Measurements from ENCODE around the gene NTSR2. TPM values are rescaled to one million over a fixed set of nuclear protein-coding genes. Genes with fewer than 3 reads are reported as not detected.

NTSR2 gene
- total RNA-seq, 1 donor from 2014 or later, result not detected

- ATAC-seq, result no peak
- no peak for DNase-seq (ENCODE audit: low spot score)
- intact Hi-C loops (cut with DNase I), result no loop called here
Observed at GRCh38 chr2:11640132-11640531, 29.9 kb downstream of the NTSR2 start.

DNA sequence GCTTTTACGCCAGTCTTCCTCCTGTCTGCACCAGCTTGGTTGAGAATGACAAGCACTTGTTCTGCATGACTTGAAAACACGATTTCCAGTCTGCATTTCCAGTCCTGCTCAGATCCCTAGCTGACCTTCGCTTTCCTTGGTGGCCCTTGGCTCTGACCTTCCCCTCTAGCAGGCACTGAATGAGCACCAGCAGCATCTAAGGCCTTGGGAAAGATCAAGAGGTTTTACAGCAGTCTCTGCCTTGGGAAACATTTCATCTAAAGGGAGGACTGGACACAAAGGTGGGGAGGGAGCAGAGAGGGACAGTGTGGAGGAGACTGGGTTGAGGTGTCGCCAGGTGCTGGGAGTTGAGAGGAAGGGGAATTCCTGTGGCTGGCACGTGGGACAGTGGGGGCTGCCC lies 30.5 kb downstream of the NTSR2 start:
- DNase-seq (ENCODE audit: low spot score) (no peak), ATAC-seq (no peak)
- intact Hi-C loops (cut with DNase I), result no loop called here

- no peak for ATAC-seq
- intact Hi-C loops (cut with DNase I), result no loop called here
- DNase-seq (ENCODE audit: low spot score), result no peak
Observed at GRCh38 chr2:11637546-11637945, 32.4 kb downstream of the NTSR2 start.

- ATAC-seq (no peak), DNase-seq (ENCODE audit: low spot score) (peak; percentile 19)
- intact Hi-C loops (cut with DNase I), result no loop called here
Observed at GRCh38 chr2:11636593-11637295, 33.3 kb downstream of the NTSR2 start.

DNA sequence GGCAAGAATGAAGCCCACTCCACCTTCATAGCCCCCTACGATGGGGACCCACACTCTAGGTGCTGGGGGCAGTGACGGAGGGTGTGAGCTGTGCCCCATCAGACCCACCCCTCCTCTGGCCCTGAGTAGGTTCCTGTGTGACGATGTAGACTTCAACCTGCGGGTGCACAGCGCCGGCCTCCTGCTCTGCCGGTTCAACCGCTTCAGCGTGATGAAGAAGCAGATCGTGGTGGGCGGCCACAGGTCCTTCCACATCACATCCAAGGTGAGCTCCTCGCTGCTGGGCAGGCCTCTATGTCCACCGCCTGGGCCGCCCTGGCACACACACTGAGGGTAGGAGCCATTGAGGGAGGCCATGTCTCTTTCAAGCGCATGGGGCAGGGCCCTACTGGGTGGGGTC lies 34.9 kb downstream of the NTSR2 start:
- intact Hi-C loops (cut with DNase I), result no loop called here
- DNase-seq (ENCODE audit: low spot score) (no peak), ATAC-seq (no peak)

DNA sequence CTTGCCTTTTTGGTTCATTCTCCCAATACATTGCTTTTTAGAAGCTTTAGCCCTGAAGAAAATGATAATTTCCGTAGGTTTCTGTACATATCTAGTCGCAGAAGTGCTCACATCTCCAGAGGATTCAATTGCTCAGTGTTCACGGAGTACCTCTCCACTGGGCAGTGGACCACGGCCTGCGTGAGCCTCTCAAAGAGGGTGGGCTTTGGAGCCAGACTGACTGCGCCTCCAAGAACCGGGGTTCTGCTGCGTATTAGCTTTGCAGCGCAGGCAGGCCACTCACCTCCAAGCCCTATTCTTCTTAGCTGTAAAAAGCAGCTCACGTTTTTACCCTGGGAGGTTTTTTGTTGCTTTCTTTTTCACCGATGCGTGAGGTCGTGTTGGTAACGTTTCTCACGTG lies 35.4 kb downstream of the NTSR2 start:
- DNase-seq (ENCODE audit: low spot score), result no peak

DNA sequence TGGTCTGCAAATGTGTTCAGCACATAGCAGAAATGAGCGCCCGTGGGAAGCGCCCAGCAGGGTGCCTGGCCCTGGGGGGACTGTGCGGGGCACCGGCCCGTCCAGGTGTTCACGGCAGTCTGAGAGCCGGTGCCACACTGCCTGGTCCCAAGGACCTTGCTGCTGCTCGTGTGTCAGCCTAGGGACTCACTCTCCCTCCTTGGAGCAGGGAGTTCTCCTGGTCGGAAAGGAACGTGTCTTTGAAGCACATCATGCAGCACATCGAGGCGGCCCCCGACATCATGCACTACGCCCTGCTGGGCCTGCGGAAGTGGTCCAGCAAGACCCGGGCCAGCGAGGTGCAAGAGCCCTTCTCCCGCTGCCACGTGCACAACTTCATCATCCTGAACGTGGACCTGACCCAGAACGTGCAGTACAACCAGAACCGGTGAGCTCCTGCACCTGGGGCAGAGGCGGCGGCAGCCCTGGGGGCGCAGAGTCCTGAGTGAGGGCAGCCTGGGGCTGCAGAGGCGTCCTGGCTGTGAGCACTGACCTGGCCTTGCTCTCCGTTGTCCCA lies 36.0 kb downstream of the NTSR2 start:
- DNase-seq (ENCODE audit: low spot score), result no peak
- ATAC-seq, result no peak
- intact Hi-C loops (cut with DNase I), result no loop called here

More for the DNA sequence above, 35.4 kb downstream of the NTSR2 start:
- intact Hi-C loops (cut with DNase I), result no loop called here
- no peak for ATAC-seq

DNA sequence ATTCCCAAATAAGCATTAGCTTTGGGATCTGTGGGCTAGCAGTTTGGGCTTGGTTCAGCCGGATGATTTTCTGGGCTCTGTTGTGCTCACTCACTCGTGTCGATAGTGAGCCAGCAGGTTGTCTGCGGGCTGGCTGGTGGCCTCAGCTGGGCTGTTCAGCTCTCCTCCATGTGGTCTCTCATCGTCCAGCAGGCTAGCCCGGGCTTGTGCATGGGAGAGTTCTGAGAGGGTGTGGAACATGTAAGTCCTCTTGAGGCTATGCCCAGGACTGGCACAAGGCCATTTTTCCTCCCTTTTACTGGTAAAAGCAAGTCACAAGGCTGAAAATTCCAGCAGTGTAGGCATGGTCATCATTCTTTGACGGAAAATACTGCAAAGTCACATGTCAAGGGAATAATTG lies 38.5 kb downstream of the NTSR2 start:
- DNase-seq (ENCODE audit: low spot score), result no peak
- no peak for ATAC-seq
- intact Hi-C loops (cut with DNase I), result no loop called here

DNA sequence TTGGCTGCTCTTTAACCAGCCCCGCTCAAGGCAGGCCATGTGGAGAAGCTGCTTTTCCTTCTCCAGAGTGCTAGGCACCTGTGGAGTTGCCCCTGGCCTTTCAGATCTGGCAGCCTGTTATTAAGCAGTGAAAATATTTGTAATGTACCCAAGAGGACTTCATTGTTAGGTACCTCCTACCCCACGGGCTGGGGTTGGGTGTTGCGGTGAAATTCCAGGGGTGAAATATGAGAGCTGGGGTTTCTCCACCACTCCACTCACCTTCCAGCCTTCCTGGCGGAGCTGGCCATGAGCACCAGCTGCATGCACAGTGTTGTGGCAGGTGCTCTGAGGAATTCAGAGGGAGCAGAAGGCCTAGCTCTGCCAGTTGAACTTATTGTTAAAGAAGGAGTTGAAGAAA lies 39.1 kb downstream of the NTSR2 start:
- ATAC-seq, result no peak
- intact Hi-C loops (cut with DNase I), result no loop called here
- DNase-seq (ENCODE audit: low spot score), result no peak

DNA sequence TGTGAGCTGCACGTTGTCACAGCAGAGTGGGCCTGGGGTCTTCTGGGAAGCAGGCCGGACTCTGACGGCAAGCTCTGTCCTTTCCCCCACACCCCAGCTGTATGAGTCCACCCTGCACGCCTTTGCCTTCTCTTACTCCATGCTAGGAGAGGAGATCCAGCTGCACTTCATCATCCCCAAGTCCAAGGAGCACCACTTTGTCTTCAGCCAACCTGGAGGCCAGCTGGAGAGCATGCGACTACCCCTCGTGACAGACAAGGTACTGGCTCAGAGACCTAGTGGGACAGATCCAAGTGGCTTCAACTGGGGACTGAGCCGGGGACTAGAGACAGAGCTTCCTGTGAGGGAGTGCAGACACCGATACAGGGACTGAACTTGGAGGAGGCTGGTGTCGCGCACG lies 40.1 kb downstream of the NTSR2 start:
- no peak for ATAC-seq
- DNase-seq (ENCODE audit: low spot score), result no peak
- intact Hi-C loops (cut with DNase I), result no loop called here

- ATAC-seq, result no peak
- intact Hi-C loops (cut with DNase I), result no loop called here
- DNase-seq (ENCODE audit: low spot score), result no peak
Observed at GRCh38 chr2:11629215-11629614, 40.8 kb downstream of the NTSR2 start.

GRCh38 chr2:11628675-11629074 lies 41.3 kb downstream of the NTSR2 start:
- ATAC-seq, result no peak
- intact Hi-C loops (cut with DNase I), result no loop called here
- DNase-seq (ENCODE audit: low spot score), result no peak

DNA sequence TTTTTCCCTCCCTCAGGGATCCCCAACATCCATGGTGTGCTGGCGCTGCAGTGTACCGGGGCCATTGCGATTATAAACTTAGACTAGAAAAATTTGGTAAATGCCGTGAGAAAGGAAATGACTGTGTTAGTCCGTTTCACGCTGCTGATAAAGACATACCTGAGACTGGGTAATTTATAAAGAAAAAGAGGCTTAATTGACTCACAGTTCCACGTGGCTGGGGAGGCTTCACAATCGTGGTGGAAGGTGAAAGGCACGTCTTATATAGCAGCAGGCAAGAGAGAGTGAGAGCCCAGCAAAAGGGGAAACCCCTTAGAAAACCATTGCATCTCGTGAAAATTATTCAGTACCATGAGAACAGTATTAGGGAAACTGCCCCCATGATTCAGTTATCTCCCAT lies 44.3 kb downstream of the NTSR2 start:
- ATAC-seq (no peak), DNase-seq (ENCODE audit: low spot score) (no peak)
- intact Hi-C loops (cut with DNase I), result no loop called here

GRCh38 chr2:11624893-11625292 lies 45.1 kb downstream of the NTSR2 start:
- DNase-seq (ENCODE audit: low spot score) (no peak), ATAC-seq (no peak)
- intact Hi-C loops (cut with DNase I), result no loop called here

DNA sequence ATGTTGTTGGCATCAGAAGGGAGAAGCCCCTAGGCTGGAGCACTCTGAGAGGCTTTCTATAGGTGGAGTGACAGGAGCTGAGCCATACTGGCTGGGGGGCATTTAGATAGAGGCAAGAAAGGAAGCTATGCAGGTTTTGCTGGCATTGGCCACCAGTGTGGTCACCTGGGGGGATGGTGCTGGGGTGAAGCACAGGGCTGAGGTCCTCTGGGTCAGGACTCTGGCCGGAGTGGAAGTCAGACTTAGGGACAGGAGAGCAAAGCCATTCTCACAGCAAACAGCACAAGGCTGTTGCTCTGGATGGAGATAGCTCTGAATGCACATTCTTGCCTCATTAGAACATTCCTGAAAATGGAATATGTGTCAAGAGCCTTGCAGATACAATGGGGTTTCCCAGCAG lies 47.4 kb downstream of the NTSR2 start:
- intact Hi-C loops (cut with DNase I), result no loop called here
- ATAC-seq (no peak), DNase-seq (ENCODE audit: low spot score) (no peak)

- no peak for ATAC-seq
- intact Hi-C loops (cut with DNase I), result no loop called here
Observed at GRCh38 chr2:11621410-11621809, 48.6 kb downstream of the NTSR2 start.

DNA sequence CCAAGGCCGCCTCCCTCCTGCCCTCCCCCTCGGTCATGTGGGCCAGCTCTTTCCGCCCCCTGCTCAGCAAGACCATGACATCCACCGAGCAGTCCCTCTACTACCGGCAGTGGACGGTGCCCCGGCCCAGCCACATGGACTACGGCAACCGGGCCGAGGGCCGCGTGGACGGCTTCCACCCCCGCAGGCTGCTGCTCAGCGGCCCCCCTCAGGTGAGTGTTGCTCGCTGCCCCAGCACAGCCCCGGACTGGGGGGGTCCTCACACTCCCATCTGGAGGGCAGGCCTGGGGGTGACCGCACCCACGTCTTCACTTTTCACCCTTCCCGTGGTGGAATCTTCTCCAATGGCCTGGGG lies 51.3 kb downstream of the NTSR2 start:
- intact Hi-C loops (cut with DNase I), result no loop called here
- ATAC-seq, result peak; percentile 28
- DNase-seq (ENCODE audit: low spot score), result no peak

More at GRCh38 chr2:11621410-11621809, 48.6 kb downstream of the NTSR2 start:
- no peak for DNase-seq (ENCODE audit: low spot score)

- intact Hi-C loops (cut with DNase I), result no loop called here
- DNase-seq (ENCODE audit: low spot score) (no peak), ATAC-seq (peak; percentile 64)
Observed at GRCh38 chr2:11617984-11618707, 51.8 kb downstream of the NTSR2 start.

- DNase-seq (ENCODE audit: low spot score), result no peak
Observed at GRCh38 chr2:11617527-11617926, 52.5 kb downstream of the NTSR2 start.

GRCh38 chr2:11616851-11617415 lies 53.1 kb downstream of the NTSR2 start:
- ATAC-seq (no peak), DNase-seq (ENCODE audit: low spot score) (no peak)
- intact Hi-C loops (cut with DNase I), result no loop called here

More at GRCh38 chr2:11617527-11617926, 52.5 kb downstream of the NTSR2 start:
- intact Hi-C loops (cut with DNase I), result no loop called here
- ATAC-seq, result peak; percentile 33
